Panc1 (cell line): ENCODE data around the gene MAPKAPK5. TPM values are rescaled to one million over a fixed set of nuclear protein-coding genes. Genes with fewer than 3 reads are reported as not detected.

ENCODE experiments used
- ATAC-seq: fragments of 200-7000 bp; cut with Tn5 transposase; 2 replicates; pipeline ENCODE4 v1.9.1; 2020; ENCODE audit warnings: mild to moderate bottlenecking, moderate library complexity
- BruUV-seq: library from RNA; stranded (reverse); fragments of 400-500 nt; replicated peaks from 2 replicates; lab custom pipeline; 2021; lab: Mats Ljungman, UMichigan
- CTCF ChIA-PET: fragments of 300-600 bp; sonication (Branson Sonifier 250); formaldehyde crosslinking; loops from one replicate; lab custom pipeline; 2022; ENCODE audit warnings: antibody characterized with exemption; lab: Charles Lee
- POLR2A ChIA-PET: fragments of 300-600 bp; sonication (Branson Sonifier 250); formaldehyde crosslinking; loops from one replicate; lab custom pipeline; 2022; ENCODE audit warnings: antibody characterized with exemption; lab: Charles Lee
- DNase-seq: peaks from one replicate; pipeline ENCODE4 v3.0.0-alpha.2; 2010; ENCODE audit warnings: low read depth, low spot score
- H3K27ac ChIP-seq: 2 replicates; pipeline ENCODE4 v1.5.1; 2011; ENCODE audit warnings: mild to moderate bottlenecking, low read length, inconsistent platforms
- H3K27me3 ChIP-seq: fragments of 200-500 bp; sonication (Bioruptor generic); 2 replicates; pipeline ENCODE4 v1.6.0; 2014; ENCODE audit warnings: low read length, inconsistent platforms; ENCODE audit not compliant: control insufficient read depth, insufficient read depth
- H3K36me3 ChIP-seq: fragments of 200-500 bp; sonication (Bioruptor generic); 2 replicates; pipeline ENCODE4 v1.5.1; 2014; ENCODE audit warnings: inconsistent platforms, mild to moderate bottlenecking, low read length, moderate library complexity; ENCODE audit not compliant: control insufficient read depth, insufficient read depth
- H3K4me1 ChIP-seq: 2 replicates; pipeline ENCODE4 v1.5.1; 2011; ENCODE audit warnings: inconsistent platforms, mild to moderate bottlenecking, low read length, moderate library complexity; ENCODE audit not compliant: control insufficient read depth, insufficient read depth
- H3K4me3 ChIP-seq, 2 experiments: 2 replicates each; pipeline ENCODE4 v1.5.1; 2011 to 2012; ENCODE audit warnings: low read depth in 2 of 2, low read length in 2 of 2, mild to moderate bottlenecking in 2 of 2, inconsistent platforms in 1 of 2, moderate library complexity in 1 of 2
- H3K9me3 ChIP-seq: fragments of 200-500 bp; sonication (Bioruptor generic); 2 replicates; pipeline ENCODE4 v1.5.1; 2014; ENCODE audit warnings: low read depth, mild to moderate bottlenecking, inconsistent platforms, low read length, moderate library complexity; ENCODE audit not compliant: control insufficient read depth, insufficient read depth
- CTCF ChIP-seq: fragments of 450-650 bp; IDR thresholded peaks from 2 replicates; pipeline ENCODE4 v1.5.1; 2017; ENCODE audit warnings: mild to moderate bottlenecking
- POLR2AphosphoS5 ChIP-seq: IDR thresholded peaks from 2 replicates; pipeline ENCODE4 v1.6.1; 2012; ENCODE audit warnings: mild to moderate bottlenecking, low read depth, low read length, moderate library complexity
- REST ChIP-seq, 2 experiments: IDR thresholded peaks; 2 replicates each; pipeline ENCODE4 v1.6.1; 2011 to 2012; ENCODE audit warnings: low read depth in 2 of 2, control low read depth in 1 of 2, low read length in 1 of 2, mild to moderate bottlenecking in 1 of 2, moderate library complexity in 1 of 2; ENCODE audit not compliant: insufficient read depth in 1 of 2
- SIN3A ChIP-seq: IDR thresholded peaks from 2 replicates; pipeline ENCODE4 v1.6.1; 2012; ENCODE audit warnings: low read depth, mild to moderate bottlenecking, low read length, moderate library complexity, borderline replicate concordance; ENCODE audit not compliant: insufficient read depth
- TCF7L2 ChIP-seq: IDR thresholded peaks from 2 replicates; pipeline ENCODE4 v1.6.1; 2011; ENCODE audit warnings: mild to moderate bottlenecking, low read depth, low read length, inconsistent platforms
- in situ Hi-C: cut with HindIII; loops from 2 replicates; pipeline ENCODE4 v1.10.0; 2016; ENCODE audit warnings: low sequenced_read_pairs, low pct_unique_long_range_greater_than_20kb
- intact Hi-C: fragments of 100-400 bp; cut with micrococcal nuclease; formaldehyde crosslinking; loops from one replicate; pipeline ENCODE4 v1.10.0; 2022; ENCODE audit not compliant: unreplicated experiment
- total RNA-seq: library from RNA; stranded (reverse); gene quantifications from one replicate; pipeline ENCODE4 v1.2.1, GENCODE V29; 2021; ENCODE audit not compliant: unreplicated experiment

Gene MAPKAPK5
- total RNA-seq, 1 experiment from 2014 or later, result 49.7 TPM

- ChIA-PET CTCF (no interaction called here), POLR2A (no interaction called here)
- in situ Hi-C loops, result no loop called here
These were observed 23.7 kb upstream of the MAPKAPK5 start for GRCh38 chr12:111818340-111818739.

More at GRCh38 chr12:111818340-111818739, 23.7 kb upstream of the MAPKAPK5 start:
- Histone ChIP-seq H3K36me3 (no peaks in the 10 kb centered on the region), H3K4me1 (no peaks in the 10 kb centered on the region), H3K27ac (no peak overlapping the region), H3K4me3 (no peak overlapping the region), H3K9me3 (no peaks in the 10 kb centered on the region), H3K27me3 (no peaks in the 10 kb centered on the region; the same call in 1 of the 2 replicates)
- no peak for DNase-seq
- no TSS peak for BruUV-seq
- ATAC-seq, result no peak
- TF ChIP-seq REST (IDR thresholded peaks at IDR 0.05; ENCODE audit: insufficient read depth in 1 of 2, low read depth in 2 of 2, low read length in 1 of 2) (no peak), CTCF (no peak), SIN3A (no peak), TCF7L2 (no peak), POLR2AphosphoS5 (no peak)
- intact Hi-C loops, result no loop called here
